Pancreas (tissue), 10 donors: Measurements from ENCODE around the gene UVRAG. TPM values are rescaled to one million over a fixed set of nuclear protein-coding genes. Genes with fewer than 3 reads are reported as not detected.
A peak's percentile ranks its signal among the peaks of the same experiment; 100 is the strongest.

Experiments used
- ATAC-seq, 4 donors: fragments of 200-7000 bp; cut with Tn5 transposase; one replicate each; pipeline versions ENCODE4 v1.8.0 to v1.9.1; 2020; ENCODE audit warnings: mild to moderate bottlenecking in 4 of 4, moderate library complexity in 4 of 4
- DNase-seq, 6 donors: peaks; one replicate each; pipeline ENCODE4 v3.0.0-alpha.2; 2020
- FAIRE-seq: peaks from 2 replicates; lab custom pipeline; 2012; peaks lifted over from hg19 to GRCh38; lab: Jason Lieb, UNC
- H3K27ac ChIP-seq, 4 donors: fragments of 200-600 bp; sonication (generic); 1 replicate in 3 of 4; 2 replicates in 1 of 4; pipeline versions ENCODE4 v1.5.0 to v1.8.0; 2020
- H3K27me3 ChIP-seq, 4 donors: fragments of 200-600 bp; one replicate each; pipeline ENCODE4 v1.8.0; 2021
- H3K36me3 ChIP-seq, 3 donors: fragments of 200-600 bp; sonication (generic) in 1 of 3; one replicate each; pipeline versions ENCODE4 v1.5.0 to v1.8.0; 2020 to 2021
- H3K4me1 ChIP-seq, 3 donors: fragments of 200-600 bp; one replicate each; pipeline ENCODE4 v1.8.0; 2021
- H3K4me3 ChIP-seq, 4 donors: fragments of 200-600 bp; sonication (generic) in 2 of 4; one replicate each; pipeline versions ENCODE4 v1.5.0 to v1.8.0; 2020 to 2021
- H3K9me3 ChIP-seq, 4 donors: fragments of 200-600 bp; one replicate each; pipeline ENCODE4 v1.8.0; 2021
- CTCF ChIP-seq, 4 donors: fragments of 200-600 bp; sonication (generic) in 3 of 4; IDR thresholded peaks; one replicate each; pipeline versions ENCODE4 v1.5.0 to v1.8.0; 2021; ENCODE audit warnings: antibody characterized with exemption in 4 of 4
- WGBS, 2 donors: extraction: QIAGEN DNeasy Blood & Tissue Kit; methylation state at CpG; one replicate each; pipeline ENCODE4 v1.1.7; 2013; 5-methylcytosine and 5-hydroxymethylcytosine counted together
- intact Hi-C, 3 donors: fragments of 100-400 bp; cut with DNase I; formaldehyde crosslinking; loops; one replicate each; pipeline versions ENCODE4 v1.11.1 to v1.14.2; 2022
- polyA plus RNA-seq, 2 donors: library from polyadenylated mRNA; stranded (reverse); fragments of 200-250 nt; gene quantifications; one replicate each; pipeline ENCODE4 v1.2.3, GENCODE V29; 2013
- total RNA-seq, 6 donors: library from RNA; stranded (reverse); fragmentation: NEBNext Ultra II Directional in 4 of 6; extraction: Animal tissue kit (Norgen Biotek cat#: 25700) in 4 of 6; gene quantifications; one replicate each; pipeline versions ENCODE4 v1.2.1 to v1.2.4, GENCODE V29; 2021 to 2023
- donor health status: healthy with polysubstance abuse.
- donor health status: DM: no; HTN: no; CAD: no; lungs with moderate emphysema.
- donor health status: DM: no; HTN: no; CAD: no.
- donor health status: control.
- donor health status: control.
- donor health status: Bipolar disorder and iron deficiency.
- donor health status: DM: yes; HTN: yes; CAD: no.
- donor health status: DM: no; HTN: no; CAD: no.
- donor health status: DM: no; HTN: no; CAD: no.
- donor health status: DM: yes; HTN: yes; CAD: no.

Gene UVRAG
- total and polyA plus RNA-seq, 8 donors, result 3.3 to 17.2 (median 7.6) TPM

- H3K4me1 ChIP-seq, result peaks cover 0 to 11% (median 8%) of the 10 kb centered on the region in 3 donors
- H3K27me3 ChIP-seq, result no peaks in the 10 kb centered on the region
- H3K27ac ChIP-seq, result no peak overlapping the region
- intact Hi-C loops, result no loop called here
- DNase-seq, result peak in 3 of 6 donors; percentile 34 to 63 (median 49)
- peak in 3 of 4 donors; percentile 7 to 28 (median 22) for ATAC-seq
- TF ChIP-seq CTCF (IDR thresholded peaks at IDR 0.05), result no peak
- H3K36me3 ChIP-seq, result no peaks in the 10 kb centered on the region
- FAIRE-seq, result no peak
- WGBS, 2 donors, result 41 to 48% methylated on average over 2 of the region's 2 CpGs
- H3K4me3 ChIP-seq, result no peak overlapping the region
- no peaks in the 10 kb centered on the region for H3K9me3 ChIP-seq
Measured at GRCh38 chr11:75793966-75794365, 21.0 kb upstream of the UVRAG start.

GRCh38 chr11:75795276-75796090, 19.5 kb upstream of the UVRAG start:
- peak in 5 of 6 donors; percentile 48 to 81 (median 71) for DNase-seq
- Histone ChIP-seq H3K27me3 (no peaks in the 10 kb centered on the region), H3K4me3 (no peak overlapping the region), H3K27ac (peak overlapping the region in 2 of 4 donors; percentile 33 to 50), H3K36me3 (no peaks in the 10 kb centered on the region), H3K4me1 (peaks cover 0 to 11% (median 8%) of the 10 kb centered on the region in 3 donors), H3K9me3 (no peaks in the 10 kb centered on the region)
- intact Hi-C loops, result no loop called here
- WGBS, 2 donors, result 32% methylated on average over 4 of the region's 4 CpGs
- TF ChIP-seq CTCF (IDR thresholded peaks at IDR 0.05), result no peak
- no peak for FAIRE-seq
- peak; percentile 71 to 87 (median 80) for ATAC-seq

GRCh38 chr11:75796091-75796435, 18.9 kb upstream of the UVRAG start:
- FAIRE-seq (no peak), DNase-seq (no peak), ATAC-seq (peak in 2 of 4 donors; percentile 3 to 10)
- intact Hi-C loops, result no loop called here
- peaks cover 0 to 11% (median 8%) of the 10 kb centered on the region in 3 donors for H3K4me1 ChIP-seq
- H3K4me3 ChIP-seq, result no peak overlapping the region
- H3K27ac ChIP-seq, result peak overlapping the region in 2 of 4 donors; percentile 33 to 50
- H3K27me3 ChIP-seq, result no peaks in the 10 kb centered on the region
- no peak for TF ChIP-seq CTCF (IDR thresholded peaks at IDR 0.05)
- WGBS, 2 donors, result 47 to 49% methylated on average over 2 of the region's 2 CpGs
- H3K36me3 ChIP-seq, result no peaks in the 10 kb centered on the region
- H3K9me3 ChIP-seq, result no peaks in the 10 kb centered on the region

GRCh38 chr11:75797116-75797515, 17.9 kb upstream of the UVRAG start:
- DNase-seq (peak in 1 of 6 donors; percentile 31), FAIRE-seq (no peak), ATAC-seq (no peak)
- 91 to 92% methylated on average over 8 of the region's 8 CpGs for WGBS, 2 donors
- no peaks in the 10 kb centered on the region for H3K36me3 ChIP-seq
- no peak overlapping the region for H3K27ac ChIP-seq
- no peaks in the 10 kb centered on the region for H3K9me3 ChIP-seq
- H3K4me3 ChIP-seq, result no peak overlapping the region
- no peaks in the 10 kb centered on the region for H3K27me3 ChIP-seq
- no peak for TF ChIP-seq CTCF (IDR thresholded peaks at IDR 0.05)
- H3K4me1 ChIP-seq, result peaks cover 0 to 11% (median 8%) of the 10 kb centered on the region in 3 donors
- intact Hi-C loops, result no loop called here

- DNase-seq (peak in 1 of 6 donors; percentile 41), FAIRE-seq (no peak), ATAC-seq (no peak)
- H3K36me3 ChIP-seq, result no peaks in the 10 kb centered on the region
- H3K4me1 ChIP-seq, result peaks cover 0 to 11% (median 8%) of the 10 kb centered on the region in 3 donors
- intact Hi-C loops, result no loop called here
- no peaks in the 10 kb centered on the region for H3K9me3 ChIP-seq
- H3K27me3 ChIP-seq, result no peaks in the 10 kb centered on the region
- TF ChIP-seq CTCF (IDR thresholded peaks at IDR 0.05), result no peak
- H3K27ac ChIP-seq, result no peak overlapping the region
- H3K4me3 ChIP-seq, result no peak overlapping the region
- 98 to 100% methylated on average over 1 of the region's 1 CpG for WGBS, 2 donors
Measured at GRCh38 chr11:75797792-75798191, 17.2 kb upstream of the UVRAG start.
